IPS DF 19.7 (cell line): ENCODE measurements around the gene PCCB.
A peak's percentile ranks its signal among the peaks of the same experiment; 100 is the strongest.
"Not testable (repeated sequence)": the region's sequence is repeated elsewhere in the genome, so short reads cannot be mapped to it uniquely, and the experiment has no call there.

ENCODE experiments used
- DNase-seq: peaks from one replicate; pipeline ENCODE4 v3.0.0-alpha.2; 2013; ENCODE audit warnings: low read depth, low spot score

PCCB gene

GRCh38 chr3:136262559-136262958 is 12.4 kb downstream of the PCCB start:
- DNase-seq: no peak

GRCh38 chr3:136263251-136263650 is 13.1 kb downstream of the PCCB start:
- no peak for DNase-seq

- DNase-seq: not testable (repeated sequence)
Measured at GRCh38 chr3:136266468-136267125, 16.5 kb downstream of the PCCB start.

GRCh38 chr3:136267235-136267634 is 17.1 kb downstream of the PCCB start:
- DNase-seq: no peak

- DNase-seq: no peak
Measured at GRCh38 chr3:136270179-136270578, 20.0 kb downstream of the PCCB start.

- not testable (repeated sequence) for DNase-seq
Measured at GRCh38 chr3:136271626-136272025, 21.5 kb downstream of the PCCB start.

GRCh38 chr3:136276049-136276755 is 26.1 kb downstream of the PCCB start:
- DNase-seq: no peak

GRCh38 chr3:136277115-136277514 is 27.0 kb downstream of the PCCB start:
- no peak for DNase-seq

GRCh38 chr3:136277634-136278033 is 27.5 kb downstream of the PCCB start:
- DNase-seq: peak; percentile 45

- no peak for DNase-seq
Measured at GRCh38 chr3:136279092-136279491, 29.0 kb downstream of the PCCB start.

GRCh38 chr3:136280961-136281360 is 30.8 kb downstream of the PCCB start:
- DNase-seq: no peak

GRCh38 chr3:136281966-136282520 is 31.9 kb downstream of the PCCB start:
- no peak for DNase-seq

GRCh38 chr3:136283627-136284026 is 33.5 kb downstream of the PCCB start:
- no peak for DNase-seq

GRCh38 chr3:136291302-136291701 is 41.2 kb downstream of the PCCB start:
- no peak for DNase-seq

GRCh38 chr3:136292500-136292899 is 42.4 kb downstream of the PCCB start:
- no peak for DNase-seq

GRCh38 chr3:136293279-136293678 is 43.1 kb downstream of the PCCB start:
- DNase-seq: no peak

- no peak for DNase-seq
Measured at GRCh38 chr3:136294176-136294575, 44.0 kb downstream of the PCCB start.

GRCh38 chr3:136296960-136297359 is 46.8 kb downstream of the PCCB start:
- no peak for DNase-seq

GRCh38 chr3:136297826-136298225 is 47.7 kb downstream of the PCCB start:
- DNase-seq: no peak

GRCh38 chr3:136300444-136300843 is 50.3 kb downstream of the PCCB start:
- DNase-seq: no peak

GRCh38 chr3:136305879-136306278 is 55.7 kb downstream of the PCCB start:
- no peak for DNase-seq

- DNase-seq: no peak
Measured at GRCh38 chr3:136311261-136311660, 61.1 kb downstream of the PCCB start.

GRCh38 chr3:136311968-136312367 is 61.8 kb downstream of the PCCB start:
- no peak for DNase-seq
